Neural cell (in vitro differentiated cells): ENCODE results near the gene RNF103. TPM values are rescaled to one million over a fixed set of nuclear protein-coding genes. Genes with fewer than 3 reads are reported as not detected.

Experiments used
- H2AFZ ChIP-seq: fragments of 200-600, 300-800 bp; sonication (generic), shearing (Covaris generic); 2 replicates; pipeline ENCODE4 v1.6.0; 2014; ENCODE audit warnings: low read depth, mild to moderate bottlenecking, antibody characterized with exemption, low read length, moderate library complexity
- H3F3A ChIP-seq: fragments of 200-600 bp; shearing (Covaris generic); 2 replicates; pipeline ENCODE4 v1.6.1; 2016; ENCODE audit warnings: mild to moderate bottlenecking, moderate library complexity, mixed read lengths, antibody characterized with exemption, low read length; ENCODE audit not compliant: insufficient read depth, poor library complexity, severe bottlenecking
- H3K27ac ChIP-seq: fragments of 200-600, 300-800 bp; sonication (generic), shearing (Covaris generic); 2 replicates; pipeline ENCODE4 v1.5.1; 2014; ENCODE audit warnings: mild to moderate bottlenecking, low read length, moderate library complexity
- H3K27me3 ChIP-seq: fragments of 300-800, 200-600 bp; sonication (generic), shearing (Covaris generic); 2 replicates; pipeline ENCODE4 v1.6.0; 2014; ENCODE audit warnings: mild to moderate bottlenecking, low read depth, low read length, moderate library complexity; ENCODE audit not compliant: insufficient read depth
- H3K36me3 ChIP-seq: fragments of 300-800, 200-600 bp; sonication (generic), shearing (Covaris generic); 2 replicates; pipeline ENCODE4 v1.5.1; 2014; ENCODE audit warnings: mild to moderate bottlenecking, antibody characterized with exemption, low read length, moderate library complexity; ENCODE audit not compliant: insufficient read depth
- H3K4me2 ChIP-seq: fragments of 300-800, 200-600 bp; sonication (generic), shearing (Covaris generic); 2 replicates; pipeline ENCODE4 v1.6.0; 2014; ENCODE audit warnings: mild to moderate bottlenecking, low read length
- H3K4me3 ChIP-seq: fragments of 300-800, 200-600 bp; sonication (generic), shearing (Covaris generic); 2 replicates; pipeline ENCODE4 v1.5.1; 2014; ENCODE audit warnings: mild to moderate bottlenecking, low read length, moderate library complexity
- H3K79me2 ChIP-seq: fragments of 200-600 bp; shearing (Covaris generic); replicated peaks from 2 replicates; pipeline ENCODE4 v1.6.0; 2014; ENCODE audit warnings: mild to moderate bottlenecking, low read length, moderate library complexity; ENCODE audit not compliant: insufficient read depth
- H3K9ac ChIP-seq: fragments of 300-800, 200-600 bp; sonication (generic), shearing (Covaris generic); 2 replicates; pipeline ENCODE4 v1.6.1; 2016; ENCODE audit warnings: mild to moderate bottlenecking, low read length, mixed read lengths
- H3K9me2 ChIP-seq: fragments of 200-600 bp; shearing (Covaris generic); 2 replicates; pipeline ENCODE4 v1.6.1; 2016; ENCODE audit warnings: mild to moderate bottlenecking, low read length, mixed read lengths; ENCODE audit not compliant: insufficient read depth
- H3K9me3 ChIP-seq: fragments of 200-600, 300-800 bp; sonication (generic), shearing (Covaris generic); 2 replicates; pipeline ENCODE4 v1.6.1; 2016; ENCODE audit warnings: mild to moderate bottlenecking, mixed run types, low read length, moderate library complexity, mixed read lengths
- H4K20me1 ChIP-seq: fragments of 200-600 bp; shearing (Covaris generic); 2 replicates; pipeline ENCODE4 v1.6.1; 2016; ENCODE audit warnings: mild to moderate bottlenecking, mixed run types; ENCODE audit not compliant: insufficient read depth
- EP300 ChIP-seq: fragments of 450-650 bp; conservative IDR thresholded peaks from 2 replicates; pipeline ENCODE4 v1.6.1; 2014; ENCODE audit warnings: antibody characterized with exemption, mild to moderate bottlenecking, moderate library complexity; ENCODE audit not compliant: poor library complexity, severe bottlenecking
- EZH2 ChIP-seq: fragments of 200-600, 300-800 bp; shearing (Covaris generic), sonication (generic); IDR thresholded peaks from 2 replicates; pipeline ENCODE4 v1.6.1; 2014; ENCODE audit warnings: antibody characterized with exemption, low read length, borderline replicate concordance, mild to moderate bottlenecking; ENCODE audit not compliant: insufficient read depth, poor library complexity, severe bottlenecking
- MXI1 ChIP-seq: fragments of 450-650 bp; conservative IDR thresholded peaks from 2 replicates; pipeline ENCODE4 v1.6.1; 2014; ENCODE audit warnings: antibody characterized with exemption, mild to moderate bottlenecking; ENCODE audit not compliant: poor library complexity, severe bottlenecking
- POLR2AphosphoS5 ChIP-seq: IDR thresholded peaks from 2 replicates; pipeline ENCODE4 v1.6.1; 2012
- RAD21 ChIP-seq: fragments of 450-650 bp; conservative IDR thresholded peaks from 2 replicates; pipeline ENCODE4 v1.6.1; 2014; ENCODE audit warnings: antibody characterized with exemption, mild to moderate bottlenecking, moderate library complexity
- SMC3 ChIP-seq: fragments of 450-650 bp; conservative IDR thresholded peaks from 2 replicates; pipeline ENCODE4 v1.6.1; 2014; ENCODE audit warnings: antibody characterized with exemption, mild to moderate bottlenecking, moderate library complexity; ENCODE audit not compliant: poor library complexity
- TAF1 ChIP-seq: IDR thresholded peaks from 2 replicates; pipeline ENCODE4 v1.6.1; 2012; ENCODE audit warnings: low read depth
- polyA plus RNA-seq: library from polyadenylated mRNA; depleted of rRNA; stranded (reverse); fragments of >200 nt; gene quantifications from 2 replicates; pipeline ENCODE4 v1.2.3, GENCODE V29; 2014
- TF ChIP-seq, protein P1 (sequence below): IDR thresholded peaks from 2 replicates; pipeline ENCODE4 v1.6.1; 2012; ENCODE audit warnings: borderline replicate concordance
- TF ChIP-seq, protein P2 (sequence below): fragments of 450-650 bp; IDR thresholded peaks from 2 replicates; pipeline ENCODE4 v1.5.1; 2014; ENCODE audit warnings: antibody characterized with exemption, mild to moderate bottlenecking, moderate library complexity; ENCODE audit not compliant: poor library complexity, severe bottlenecking

The RNF103 gene
- polyA plus RNA-seq, 1 donor from 2014 or later = 24.1 TPM

DNA sequence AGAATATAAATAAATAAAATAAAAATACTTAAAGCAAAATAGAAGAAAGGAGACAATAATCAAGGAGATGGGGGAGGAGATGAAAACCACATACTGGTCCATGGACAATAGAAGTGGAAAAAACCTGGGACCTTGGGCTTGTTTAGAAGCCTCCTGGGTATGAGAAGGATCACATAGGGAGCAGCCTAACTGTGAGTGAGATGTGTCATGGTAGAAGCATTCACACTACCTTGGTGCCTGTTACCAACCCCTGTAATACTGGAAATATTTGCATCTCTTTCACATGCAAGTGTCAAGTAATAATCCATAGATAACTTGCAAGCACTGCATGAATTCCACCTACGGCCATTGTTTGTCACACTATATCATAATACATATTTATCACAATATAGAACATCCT lies 23.2 kb upstream of the RNF103 start:
- Histone ChIP-seq H3K9me2 (no peaks in the 10 kb centered on the region), H2AFZ (no peak overlapping the region), H3K4me2 (no peak overlapping the region), H3K9ac (no peak overlapping the region), H3K36me3 (no peaks in the 10 kb centered on the region), H4K20me1 (no peaks in the 10 kb centered on the region), H3K27ac (no peak overlapping the region), H3K27me3 (no peaks in the 10 kb centered on the region), H3K9me3 (no peaks in the 10 kb centered on the region), H3K4me3 (no peak overlapping the region), H3K79me2 (no peaks in the 10 kb centered on the region), H3F3A (no peaks in the 10 kb centered on the region)
- TF ChIP-seq POLR2AphosphoS5 (no peak), SMC3 (no peak)
- TF ChIP-seq, protein P1, sequence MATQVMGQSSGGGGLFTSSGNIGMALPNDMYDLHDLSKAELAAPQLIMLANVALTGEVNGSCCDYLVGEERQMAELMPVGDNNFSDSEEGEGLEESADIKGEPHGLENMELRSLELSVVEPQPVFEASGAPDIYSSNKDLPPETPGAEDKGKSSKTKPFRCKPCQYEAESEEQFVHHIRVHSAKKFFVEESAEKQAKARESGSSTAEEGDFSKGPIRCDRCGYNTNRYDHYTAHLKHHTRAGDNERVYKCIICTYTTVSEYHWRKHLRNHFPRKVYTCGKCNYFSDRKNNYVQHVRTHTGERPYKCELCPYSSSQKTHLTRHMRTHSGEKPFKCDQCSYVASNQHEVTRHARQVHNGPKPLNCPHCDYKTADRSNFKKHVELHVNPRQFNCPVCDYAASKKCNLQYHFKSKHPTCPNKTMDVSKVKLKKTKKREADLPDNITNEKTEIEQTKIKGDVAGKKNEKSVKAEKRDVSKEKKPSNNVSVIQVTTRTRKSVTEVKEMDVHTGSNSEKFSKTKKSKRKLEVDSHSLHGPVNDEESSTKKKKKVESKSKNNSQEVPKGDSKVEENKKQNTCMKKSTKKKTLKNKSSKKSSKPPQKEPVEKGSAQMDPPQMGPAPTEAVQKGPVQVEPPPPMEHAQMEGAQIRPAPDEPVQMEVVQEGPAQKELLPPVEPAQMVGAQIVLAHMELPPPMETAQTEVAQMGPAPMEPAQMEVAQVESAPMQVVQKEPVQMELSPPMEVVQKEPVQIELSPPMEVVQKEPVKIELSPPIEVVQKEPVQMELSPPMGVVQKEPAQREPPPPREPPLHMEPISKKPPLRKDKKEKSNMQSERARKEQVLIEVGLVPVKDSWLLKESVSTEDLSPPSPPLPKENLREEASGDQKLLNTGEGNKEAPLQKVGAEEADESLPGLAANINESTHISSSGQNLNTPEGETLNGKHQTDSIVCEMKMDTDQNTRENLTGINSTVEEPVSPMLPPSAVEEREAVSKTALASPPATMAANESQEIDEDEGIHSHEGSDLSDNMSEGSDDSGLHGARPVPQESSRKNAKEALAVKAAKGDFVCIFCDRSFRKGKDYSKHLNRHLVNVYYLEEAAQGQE = no peak

DNA sequence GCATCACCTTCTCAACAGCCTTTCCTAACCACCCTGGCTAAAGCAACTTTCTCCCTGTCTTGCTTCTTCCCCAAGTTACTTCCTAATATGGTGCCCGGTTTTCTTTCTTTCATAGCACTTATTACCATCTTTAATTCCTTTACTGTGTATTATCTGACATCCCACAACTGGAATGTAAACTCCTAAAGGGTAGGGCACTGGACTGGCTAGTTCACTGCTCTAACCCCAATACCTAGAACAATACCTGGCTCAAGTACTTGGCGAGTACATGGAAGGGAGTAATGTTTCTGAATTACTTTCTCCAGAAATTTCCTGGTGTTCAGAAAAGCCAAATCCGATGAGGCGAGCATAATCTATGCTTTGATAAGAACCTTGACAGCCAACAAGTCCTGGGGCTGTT lies 22.7 kb upstream of the RNF103 start:
- H3K9ac ChIP-seq = no peak overlapping the region
- no peaks in the 10 kb centered on the region for H4K20me1 ChIP-seq
- H3K36me3 ChIP-seq = no peaks in the 10 kb centered on the region
- H3K4me2 ChIP-seq = no peak overlapping the region
- H3K4me3 ChIP-seq = no peak overlapping the region
- H3K9me3 ChIP-seq = no peaks in the 10 kb centered on the region
- H2AFZ ChIP-seq = no peak overlapping the region
- TF ChIP-seq RAD21 (no peak), EP300 (no peak), SMC3 (no peak), EZH2 (no peak), MXI1 (no peak), POLR2AphosphoS5 (no peak), TAF1 (no peak)
- TF ChIP-seq, protein P1 = no peak
- TF ChIP-seq, protein P2, sequence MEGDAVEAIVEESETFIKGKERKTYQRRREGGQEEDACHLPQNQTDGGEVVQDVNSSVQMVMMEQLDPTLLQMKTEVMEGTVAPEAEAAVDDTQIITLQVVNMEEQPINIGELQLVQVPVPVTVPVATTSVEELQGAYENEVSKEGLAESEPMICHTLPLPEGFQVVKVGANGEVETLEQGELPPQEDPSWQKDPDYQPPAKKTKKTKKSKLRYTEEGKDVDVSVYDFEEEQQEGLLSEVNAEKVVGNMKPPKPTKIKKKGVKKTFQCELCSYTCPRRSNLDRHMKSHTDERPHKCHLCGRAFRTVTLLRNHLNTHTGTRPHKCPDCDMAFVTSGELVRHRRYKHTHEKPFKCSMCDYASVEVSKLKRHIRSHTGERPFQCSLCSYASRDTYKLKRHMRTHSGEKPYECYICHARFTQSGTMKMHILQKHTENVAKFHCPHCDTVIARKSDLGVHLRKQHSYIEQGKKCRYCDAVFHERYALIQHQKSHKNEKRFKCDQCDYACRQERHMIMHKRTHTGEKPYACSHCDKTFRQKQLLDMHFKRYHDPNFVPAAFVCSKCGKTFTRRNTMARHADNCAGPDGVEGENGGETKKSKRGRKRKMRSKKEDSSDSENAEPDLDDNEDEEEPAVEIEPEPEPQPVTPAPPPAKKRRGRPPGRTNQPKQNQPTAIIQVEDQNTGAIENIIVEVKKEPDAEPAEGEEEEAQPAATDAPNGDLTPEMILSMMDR = no peak
- no peak overlapping the region for H3K27ac ChIP-seq
- no peaks in the 10 kb centered on the region for H3K9me2 ChIP-seq
- no peaks in the 10 kb centered on the region for H3K27me3 ChIP-seq
- no peaks in the 10 kb centered on the region for H3F3A ChIP-seq
- H3K79me2 ChIP-seq = no peaks in the 10 kb centered on the region
